HG03378 (cell line): ENCODE measurements around the gene PTTG1.
"Not testable (repeated sequence)": the region's sequence is repeated elsewhere in the genome, so short reads cannot be mapped to it uniquely, and the experiment has no call there.

Experiments used
- ATAC-seq: cut with Tn5 transposase; IDR thresholded peaks from one replicate; pipeline ENCODE4 v1.9.1; 2021; ENCODE audit warnings: mild to moderate bottlenecking, moderate library complexity; ENCODE audit not compliant: unreplicated experiment

PTTG1 gene

GRCh38 chr5:160420331-160420610 lies 1.4 kb upstream of the PTTG1 start:
- ATAC-seq: no peak

- ATAC-seq: no peak
Measured at GRCh38 chr5:160423099-160423498, 1.4 kb downstream of the PTTG1 start.

GRCh38 chr5:160427607-160428006 lies 6.0 kb downstream of the PTTG1 start:
- ATAC-seq: no peak

- peak; percentile 32 for ATAC-seq
Measured at GRCh38 chr5:160432196-160432595, 10.5 kb downstream of the PTTG1 start.

- ATAC-seq: no peak
Measured at GRCh38 chr5:160432787-160433186, 11.1 kb downstream of the PTTG1 start.

- ATAC-seq: peak; percentile 76
Measured at GRCh38 chr5:160434022-160434531, 12.4 kb downstream of the PTTG1 start.

GRCh38 chr5:160435532-160435931 lies 13.9 kb downstream of the PTTG1 start:
- no peak for ATAC-seq

- no peak for ATAC-seq
Measured at GRCh38 chr5:160436017-160436416, 14.4 kb downstream of the PTTG1 start.

GRCh38 chr5:160436661-160437060 lies 15.0 kb downstream of the PTTG1 start:
- ATAC-seq: not testable (repeated sequence)

- ATAC-seq: no peak
Measured at GRCh38 chr5:160437271-160437670, 15.6 kb downstream of the PTTG1 start.

GRCh38 chr5:160438316-160439204 lies 16.9 kb downstream of the PTTG1 start:
- ATAC-seq: peak; percentile 21

GRCh38 chr5:160439205-160439600 lies 17.5 kb downstream of the PTTG1 start:
- ATAC-seq: peak; percentile 52

GRCh38 chr5:160441311-160441781 lies 19.7 kb downstream of the PTTG1 start:
- ATAC-seq: peak; percentile 42

- ATAC-seq: peak; percentile 27
Measured at GRCh38 chr5:160442824-160443431, 21.3 kb downstream of the PTTG1 start.

GRCh38 chr5:160444407-160444806 lies 22.8 kb downstream of the PTTG1 start:
- no peak for ATAC-seq

GRCh38 chr5:160445132-160445531 lies 23.5 kb downstream of the PTTG1 start:
- peak; percentile 43 for ATAC-seq

- no peak for ATAC-seq
Measured at GRCh38 chr5:160445751-160446150, 24.1 kb downstream of the PTTG1 start.

- no peak for ATAC-seq
Measured at GRCh38 chr5:160448886-160449285, 27.2 kb downstream of the PTTG1 start.

GRCh38 chr5:160449458-160449857 lies 27.8 kb downstream of the PTTG1 start:
- no peak for ATAC-seq

- ATAC-seq: peak; percentile 71
Measured at GRCh38 chr5:160450164-160450932, 28.7 kb downstream of the PTTG1 start.

- no peak for ATAC-seq
Measured at GRCh38 chr5:160451281-160451680, 29.6 kb downstream of the PTTG1 start.
